GM18868 (cell line): ENCODE results near the gene TBC1D16.

Experiments
- ATAC-seq: cut with Tn5 transposase; IDR thresholded peaks from one replicate; pipeline ENCODE4 v1.9.1; 2021; ENCODE audit warnings: mild to moderate bottlenecking, moderate library complexity; ENCODE audit not compliant: unreplicated experiment

The TBC1D16 gene

GRCh38 chr17:79930877-79931816 is 104.5 kb downstream of the TBC1D16 start:
- ATAC-seq = peak; percentile 46

- no peak for ATAC-seq
Measured at GRCh38 chr17:79930062-79930876, 105.4 kb downstream of the TBC1D16 start.

- ATAC-seq = no peak
Measured at GRCh38 chr17:79929257-79930061, 106.2 kb downstream of the TBC1D16 start.

GRCh38 chr17:79928502-79929256 is 107.0 kb downstream of the TBC1D16 start:
- no peak for ATAC-seq

GRCh38 chr17:79927688-79928501 is 107.8 kb downstream of the TBC1D16 start:
- ATAC-seq = no peak

- ATAC-seq = no peak
Measured at GRCh38 chr17:79927136-79927661, 108.5 kb downstream of the TBC1D16 start.

- ATAC-seq = no peak
Measured at GRCh38 chr17:79926605-79927135, 109.0 kb downstream of the TBC1D16 start.

- no peak for ATAC-seq
Measured at GRCh38 chr17:79926142-79926604, 109.5 kb downstream of the TBC1D16 start.

GRCh38 chr17:79925242-79925957 is 110.3 kb downstream of the TBC1D16 start:
- no peak for ATAC-seq

GRCh38 chr17:79924639-79924976 is 111.1 kb downstream of the TBC1D16 start:
- no peak for ATAC-seq

- ATAC-seq = no peak
Measured at GRCh38 chr17:79923974-79924638, 111.6 kb downstream of the TBC1D16 start.

- ATAC-seq = no peak
Measured at GRCh38 chr17:79922798-79923197, 112.9 kb downstream of the TBC1D16 start.

GRCh38 chr17:79922116-79922601 is 113.5 kb downstream of the TBC1D16 start:
- ATAC-seq = no peak

- ATAC-seq = no peak
Measured at GRCh38 chr17:79921411-79922115, 114.1 kb downstream of the TBC1D16 start.

GRCh38 chr17:79920751-79921410 is 114.8 kb downstream of the TBC1D16 start:
- no peak for ATAC-seq
